OCI-LY1 (cell line): ENCODE results near the gene PDK2.

Experiments
- H2AFZ ChIP-seq: fragments of 200-600 bp; sonication (generic), shearing (Covaris generic); 2 replicates; pipeline ENCODE4 v1.6.0; 2014; ENCODE audit warnings: antibody characterized with exemption, mild to moderate bottlenecking, low read length
- H3F3A ChIP-seq: fragments of 200-600 bp; sonication (generic), shearing (Covaris generic); 2 replicates; pipeline ENCODE4 v1.6.0; 2014; ENCODE audit warnings: mild to moderate bottlenecking, antibody characterized with exemption, low read length, moderate library complexity; ENCODE audit not compliant: insufficient read depth
- H3K27ac ChIP-seq: fragments of 200-600 bp; sonication (generic); 2 replicates; pipeline ENCODE4 v1.5.1; 2014; ENCODE audit warnings: low read length, mixed run types, mild to moderate bottlenecking, low read depth; ENCODE audit not compliant: poor library complexity, severe bottlenecking
- H3K27me3 ChIP-seq: fragments of 200-600 bp; sonication (generic); 2 replicates; pipeline ENCODE4 v1.6.0; 2014; ENCODE audit warnings: antibody characterized with exemption, mild to moderate bottlenecking, low read length, moderate library complexity; ENCODE audit not compliant: insufficient read depth
- H3K36me3 ChIP-seq: fragments of 200-600 bp; sonication (generic); 2 replicates; pipeline ENCODE4 v1.6.1; 2014; ENCODE audit warnings: mild to moderate bottlenecking, antibody characterized with exemption, low read length, moderate library complexity, mixed read lengths; ENCODE audit not compliant: insufficient read depth
- H3K4me1 ChIP-seq: fragments of 200-600 bp; sonication (generic); 2 replicates; pipeline ENCODE4 v1.5.1; 2014; ENCODE audit warnings: mild to moderate bottlenecking, low read length, moderate library complexity; ENCODE audit not compliant: insufficient read depth, severe bottlenecking
- H3K4me2 ChIP-seq: fragments of 200-600 bp; sonication (generic), shearing (Covaris generic); 2 replicates; pipeline ENCODE4 v1.6.1; 2014; ENCODE audit warnings: low read length
- H3K4me3 ChIP-seq: fragments of 200-600 bp; sonication (generic); 2 replicates; pipeline ENCODE4 v1.5.1; 2014; ENCODE audit warnings: low read length, low read depth, mild to moderate bottlenecking, mixed read lengths; ENCODE audit not compliant: poor library complexity, severe bottlenecking
- H3K79me2 ChIP-seq: fragments of 200-600 bp; shearing (Covaris generic); 2 replicates; pipeline ENCODE4 v1.6.1; 2016; ENCODE audit warnings: mixed run types, low read length, mixed read lengths; ENCODE audit not compliant: insufficient read depth
- H3K9ac ChIP-seq: fragments of 200-600 bp; sonication (generic), shearing (Covaris generic); 2 replicates; pipeline ENCODE4 v1.6.1; 2014; ENCODE audit warnings: mild to moderate bottlenecking, low read length, mixed read lengths
- H3K9me2 ChIP-seq: fragments of 200-600 bp; sonication (generic), shearing (Covaris generic); 2 replicates; pipeline ENCODE4 v1.6.1; 2014; ENCODE audit warnings: low read depth, mild to moderate bottlenecking, low read length, mixed read lengths
- H3K9me3 ChIP-seq: fragments of 200-600 bp; shearing (Covaris generic); 2 replicates; pipeline ENCODE4 v1.6.1; 2014; ENCODE audit warnings: low read length, mixed read lengths
- H4K20me1 ChIP-seq: fragments of 200-600 bp; sonication (generic), shearing (Covaris generic); 2 replicates; pipeline ENCODE4 v1.6.0; 2016; ENCODE audit warnings: mild to moderate bottlenecking, low read length; ENCODE audit not compliant: insufficient read depth
- EZH2 ChIP-seq: fragments of 200-600 bp; sonication (generic), shearing (Covaris generic); IDR thresholded peaks from 2 replicates; pipeline ENCODE4 v1.8.0; 2017; ENCODE audit warnings: borderline replicate concordance, mixed run types, mild to moderate bottlenecking, antibody characterized with exemption, low read length, moderate library complexity, mixed read lengths
- TF ChIP-seq, protein P1 (sequence below): fragments of 200-600 bp; sonication (generic), shearing (Covaris generic); IDR thresholded peaks from 2 replicates; pipeline ENCODE4 v1.5.1; 2017; ENCODE audit warnings: mild to moderate bottlenecking, antibody characterized with exemption, low read length, moderate library complexity, mixed read lengths

PDK2 gene

DNA sequence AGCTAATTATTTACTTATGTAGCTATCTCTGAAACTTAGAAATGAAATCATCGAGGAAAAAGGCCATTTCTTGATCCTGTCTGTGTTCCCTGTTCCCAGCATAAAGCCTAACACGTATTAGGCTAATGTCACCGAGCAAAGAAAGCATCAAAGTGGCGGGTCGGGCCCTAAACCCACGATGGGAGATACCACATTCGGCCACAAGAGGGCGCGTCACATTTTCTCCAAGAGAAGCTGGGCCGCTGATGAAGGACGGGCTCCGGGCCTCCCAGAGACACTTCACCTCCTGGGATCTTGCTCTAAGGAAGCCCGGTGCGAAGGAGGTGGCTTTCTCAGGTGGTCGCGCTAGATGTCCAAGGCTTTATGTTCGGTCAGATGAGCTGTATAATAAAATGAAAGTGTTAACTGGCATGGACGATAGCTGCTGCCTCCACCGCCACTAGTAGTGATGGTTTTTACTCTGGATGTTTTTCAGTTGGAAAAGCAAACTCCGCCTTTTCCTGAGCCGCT is 853 bp upstream of the PDK2 start:
- peak overlapping the region; percentile 46 for H3K27ac ChIP-seq
- no peaks in the 10 kb centered on the region for H4K20me1 ChIP-seq
- H2AFZ ChIP-seq = peak overlapping the region; percentile 99
- no peaks in the 10 kb centered on the region for H3K36me3 ChIP-seq
- no peaks in the 10 kb centered on the region for H3K9me2 ChIP-seq
- H3F3A ChIP-seq = no peaks in the 10 kb centered on the region
- H3K27me3 ChIP-seq = no peaks in the 10 kb centered on the region; the same call in 1 of the 2 replicates
- H3K4me2 ChIP-seq = peak overlapping the region; percentile 88
- peak overlapping the region; percentile 61 for H3K9ac ChIP-seq
- no peaks in the 10 kb centered on the region for H3K79me2 ChIP-seq
- peak overlapping the region; percentile 88 for H3K4me3 ChIP-seq
- H3K9me3 ChIP-seq = no peaks in the 10 kb centered on the region
- H3K4me1 ChIP-seq = peaks cover 15% of the 10 kb centered on the region
- no peak for TF ChIP-seq EZH2
- TF ChIP-seq, protein P1, sequence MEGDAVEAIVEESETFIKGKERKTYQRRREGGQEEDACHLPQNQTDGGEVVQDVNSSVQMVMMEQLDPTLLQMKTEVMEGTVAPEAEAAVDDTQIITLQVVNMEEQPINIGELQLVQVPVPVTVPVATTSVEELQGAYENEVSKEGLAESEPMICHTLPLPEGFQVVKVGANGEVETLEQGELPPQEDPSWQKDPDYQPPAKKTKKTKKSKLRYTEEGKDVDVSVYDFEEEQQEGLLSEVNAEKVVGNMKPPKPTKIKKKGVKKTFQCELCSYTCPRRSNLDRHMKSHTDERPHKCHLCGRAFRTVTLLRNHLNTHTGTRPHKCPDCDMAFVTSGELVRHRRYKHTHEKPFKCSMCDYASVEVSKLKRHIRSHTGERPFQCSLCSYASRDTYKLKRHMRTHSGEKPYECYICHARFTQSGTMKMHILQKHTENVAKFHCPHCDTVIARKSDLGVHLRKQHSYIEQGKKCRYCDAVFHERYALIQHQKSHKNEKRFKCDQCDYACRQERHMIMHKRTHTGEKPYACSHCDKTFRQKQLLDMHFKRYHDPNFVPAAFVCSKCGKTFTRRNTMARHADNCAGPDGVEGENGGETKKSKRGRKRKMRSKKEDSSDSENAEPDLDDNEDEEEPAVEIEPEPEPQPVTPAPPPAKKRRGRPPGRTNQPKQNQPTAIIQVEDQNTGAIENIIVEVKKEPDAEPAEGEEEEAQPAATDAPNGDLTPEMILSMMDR = peak; percentile 76

DNA sequence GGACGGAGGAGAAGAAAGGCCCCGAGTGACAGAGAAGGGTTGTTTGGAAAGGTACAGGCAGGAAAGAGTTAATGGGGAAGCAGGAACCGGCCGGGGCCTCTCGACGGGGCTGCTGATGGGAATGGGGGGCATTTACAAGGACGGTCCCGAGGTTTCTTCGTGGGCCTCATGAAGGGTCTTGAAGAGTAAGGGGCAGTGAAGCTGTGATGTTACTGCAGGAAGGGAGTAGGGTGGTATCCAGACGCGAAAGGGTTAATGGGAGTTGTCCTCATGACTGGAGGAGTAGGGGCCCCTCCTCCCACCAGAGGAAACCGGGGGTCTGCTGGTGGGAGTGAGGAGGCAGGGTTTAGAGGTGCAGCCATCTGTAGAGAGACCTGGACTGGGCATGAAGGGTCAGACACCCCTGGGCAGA is 481 bp downstream of the PDK2 start:
- H3F3A ChIP-seq = no peaks in the 10 kb centered on the region
- TF ChIP-seq, protein P1 = no peak
- no peak for TF ChIP-seq EZH2
- peaks cover 15% of the 10 kb centered on the region for H3K4me1 ChIP-seq
- H4K20me1 ChIP-seq = no peaks in the 10 kb centered on the region
- H3K4me2 ChIP-seq = peak overlapping the region; percentile 88
- no peak overlapping the region for H3K27ac ChIP-seq
- no peaks in the 10 kb centered on the region for H3K79me2 ChIP-seq
- peak overlapping the region; percentile 80 for H3K9ac ChIP-seq
- no peaks in the 10 kb centered on the region; the same call in 1 of the 2 replicates for H3K27me3 ChIP-seq
- no peaks in the 10 kb centered on the region for H3K36me3 ChIP-seq
- H3K9me2 ChIP-seq = no peaks in the 10 kb centered on the region
- no peaks in the 10 kb centered on the region for H3K9me3 ChIP-seq
- 0 out of 2 replicates have a peak overlapping the region, but pooled peaks have one; percentile 26 for H2AFZ ChIP-seq
- H3K4me3 ChIP-seq = peak overlapping the region; percentile 88

DNA sequence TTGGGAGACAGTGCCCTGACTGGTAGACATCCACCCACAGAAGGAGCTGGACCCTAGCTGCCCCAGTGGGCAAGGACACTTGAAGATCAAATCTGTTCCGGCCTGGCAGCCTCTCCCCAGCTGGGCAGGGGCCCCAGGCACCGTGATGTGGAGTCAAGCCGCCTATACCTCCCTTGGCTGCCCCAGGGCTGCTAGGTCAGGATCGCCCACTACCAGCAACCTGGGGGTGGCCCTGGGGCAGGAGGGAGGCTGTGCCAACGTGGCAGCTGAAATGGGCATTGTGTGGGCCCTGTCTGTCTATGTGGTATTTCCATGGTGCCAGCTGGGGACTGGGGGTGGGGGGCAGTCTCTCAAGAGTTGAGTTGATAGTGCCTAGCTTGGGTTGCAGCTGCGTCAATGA is 941 bp downstream of the PDK2 start:
- Histone ChIP-seq H3K27me3 (no peaks in the 10 kb centered on the region; the same call in 1 of the 2 replicates), H2AFZ (no peak overlapping the region), H3K9me3 (no peaks in the 10 kb centered on the region), H3K4me2 (peak overlapping the region; percentile 88), H3K79me2 (no peaks in the 10 kb centered on the region), H4K20me1 (no peaks in the 10 kb centered on the region), H3K36me3 (no peaks in the 10 kb centered on the region), H3K4me3 (peak overlapping the region; percentile 88), H3K9me2 (no peaks in the 10 kb centered on the region), H3K4me1 (peaks cover 15% of the 10 kb centered on the region), H3K27ac (no peak overlapping the region), H3F3A (no peaks in the 10 kb centered on the region), H3K9ac (peak overlapping the region; percentile 80; the same call in 1 of the 2 replicates)
- TF ChIP-seq EZH2 = no peak
- TF ChIP-seq, protein P1 = no peak
